Jurkat, Clone E6-1 (cell line): ENCODE data around the gene TMA7.
A peak's percentile ranks its signal among the peaks of the same experiment; 100 is the strongest.
"Not testable (repeated sequence)": the region's sequence is repeated elsewhere in the genome, so short reads cannot be mapped to it uniquely, and the experiment has no call there.

ENCODE experiments used
- DNase-seq: peaks from one replicate; pipeline ENCODE4 v3.0.0-alpha.2; 2011; ENCODE audit warnings: low read depth, low spot score
- H3K4me3 ChIP-seq: 2 replicates; pipeline ENCODE4 v1.5.1; 2011; ENCODE audit warnings: mild to moderate bottlenecking, low read length, control low read depth, moderate library complexity

The TMA7 gene

DNA sequence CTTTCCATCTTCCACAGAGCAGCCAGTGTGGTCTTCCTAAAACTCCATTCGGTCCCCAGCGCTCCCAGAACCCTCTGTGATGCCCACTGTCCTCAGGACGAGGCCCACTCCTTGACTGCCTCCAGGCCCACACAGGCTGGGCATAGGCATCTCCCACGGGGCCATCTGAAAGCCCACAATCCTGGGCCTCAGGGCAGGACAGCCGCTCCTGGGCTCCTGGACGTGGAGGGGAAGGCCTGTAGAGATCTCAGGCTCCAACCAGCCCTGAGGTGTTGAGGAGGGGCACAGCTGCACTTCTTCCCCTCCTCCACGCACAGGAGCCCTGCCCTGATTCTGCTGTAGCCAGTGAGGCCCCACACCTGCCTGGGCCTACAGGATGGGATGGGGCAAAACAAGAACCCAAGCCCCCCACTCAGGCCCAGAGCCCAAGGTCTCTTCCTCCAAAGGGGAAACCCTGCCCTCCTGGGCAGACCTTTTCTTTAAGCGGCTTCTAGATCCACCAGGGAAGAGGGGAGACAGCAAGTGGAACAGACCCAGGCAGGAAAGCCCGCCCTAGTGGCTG is 38.0 kb downstream of the TMA7 start:
- H3K4me3 ChIP-seq, result no peak overlapping the region
- DNase-seq, result no peak

DNA sequence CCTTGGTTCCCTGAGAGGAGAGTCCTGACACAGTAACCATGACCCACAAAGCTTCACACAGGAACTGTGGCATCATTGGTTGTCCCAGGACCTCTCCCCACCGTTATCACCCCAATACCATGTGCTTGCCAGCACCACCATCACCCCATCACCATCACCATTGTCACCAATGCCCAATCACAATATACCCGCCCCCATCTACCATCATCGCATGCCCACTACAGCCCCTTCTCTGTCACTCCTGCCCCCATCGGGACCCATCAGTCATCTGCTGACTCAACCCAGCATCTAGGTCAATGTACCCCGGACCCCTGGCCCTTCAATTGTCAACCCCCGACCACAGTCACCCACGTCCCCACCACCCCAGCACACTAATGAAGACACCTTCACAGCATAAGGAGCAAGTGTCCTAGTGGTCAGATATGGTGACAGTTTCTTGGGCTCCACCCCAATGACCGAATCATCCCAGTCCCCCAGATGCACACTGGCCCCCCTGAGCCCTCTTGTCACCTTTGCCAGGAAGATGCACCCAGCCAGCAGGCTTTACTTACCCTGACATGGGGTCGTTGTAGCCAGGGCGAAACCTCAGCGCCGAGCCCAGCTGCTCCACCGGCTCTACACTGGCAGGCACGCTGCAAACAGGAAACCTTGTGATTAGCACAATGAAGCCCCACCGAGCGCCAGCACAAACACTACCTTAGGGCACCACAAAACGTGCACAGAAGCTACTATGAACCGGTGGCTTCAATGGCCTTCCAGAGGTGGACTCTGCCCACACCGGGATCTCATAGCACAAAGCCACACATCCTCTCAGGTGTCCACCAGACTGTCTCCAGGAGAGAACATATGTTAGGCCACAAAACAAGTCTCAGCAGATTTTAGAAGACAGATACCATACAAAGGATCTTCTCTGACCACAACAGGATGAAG is 38.8 kb downstream of the TMA7 start:
- H3K4me3 ChIP-seq, result no peak overlapping the region
- DNase-seq, result peak; percentile 80

DNA sequence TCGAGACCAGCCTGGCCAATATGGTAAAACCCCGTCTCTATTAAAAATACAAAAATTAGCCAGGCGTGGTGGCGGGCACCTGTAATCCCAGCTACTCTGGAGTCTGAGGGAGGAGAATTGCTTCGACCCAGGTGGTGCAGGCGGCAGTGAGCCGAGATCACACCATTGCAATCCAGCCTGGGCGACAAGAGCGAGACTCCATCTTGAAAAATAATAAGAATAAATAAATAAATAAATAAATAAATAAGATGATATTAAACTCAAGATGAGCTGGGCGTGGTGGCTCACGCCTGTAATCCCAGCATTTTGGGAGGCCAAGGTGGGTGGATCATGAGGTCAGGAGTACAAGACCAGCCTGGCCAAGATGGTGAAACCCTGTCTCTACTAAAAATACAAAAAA is 40.8 kb downstream of the TMA7 start:
- H3K4me3 ChIP-seq, result not testable (repeated sequence)

DNA sequence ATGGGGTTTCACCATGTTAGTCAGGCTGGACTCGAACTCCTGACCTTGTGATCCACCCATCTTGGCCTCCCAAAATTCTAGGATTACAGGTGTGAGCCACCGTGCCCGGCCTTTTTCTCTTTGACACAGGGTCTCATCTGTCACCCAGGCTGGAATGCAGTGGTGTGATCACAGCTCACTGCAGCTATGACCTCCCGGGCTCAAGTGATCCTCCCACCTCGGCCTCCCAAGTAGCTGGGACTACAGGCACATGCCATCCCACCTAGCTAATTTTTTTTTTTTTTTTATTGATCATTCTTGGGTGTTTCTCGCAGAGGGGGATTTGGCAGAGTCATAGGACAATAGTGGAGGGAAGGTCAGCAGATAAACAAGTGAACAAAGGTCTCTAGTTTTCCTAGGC is 42.8 kb downstream of the TMA7 start:
- H3K4me3 ChIP-seq, DNase-seq: not testable (repeated sequence)

More for the DNA sequence above, 40.8 kb downstream of the TMA7 start:
- DNase-seq, result not testable (repeated sequence)

DNA sequence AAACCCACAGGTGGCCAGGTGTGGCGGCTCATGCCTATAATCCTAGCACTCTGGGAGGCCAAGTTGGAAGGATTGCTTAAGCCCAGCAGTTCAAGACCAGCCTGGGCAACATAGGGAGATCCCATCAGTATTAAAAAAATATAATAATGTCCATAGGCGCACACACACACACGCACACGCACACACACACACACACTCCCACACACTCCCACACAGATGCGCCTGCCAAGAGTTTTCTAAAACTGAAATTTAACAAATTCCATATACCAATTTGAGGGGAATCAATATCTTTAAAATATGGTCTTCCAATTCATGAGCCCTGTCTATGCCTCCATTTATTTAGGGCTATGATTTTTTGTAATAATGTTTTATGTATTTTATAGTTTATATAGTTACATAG is 46.9 kb downstream of the TMA7 start:
- H3K4me3 ChIP-seq, result no peak overlapping the region
- DNase-seq, result no peak

DNA sequence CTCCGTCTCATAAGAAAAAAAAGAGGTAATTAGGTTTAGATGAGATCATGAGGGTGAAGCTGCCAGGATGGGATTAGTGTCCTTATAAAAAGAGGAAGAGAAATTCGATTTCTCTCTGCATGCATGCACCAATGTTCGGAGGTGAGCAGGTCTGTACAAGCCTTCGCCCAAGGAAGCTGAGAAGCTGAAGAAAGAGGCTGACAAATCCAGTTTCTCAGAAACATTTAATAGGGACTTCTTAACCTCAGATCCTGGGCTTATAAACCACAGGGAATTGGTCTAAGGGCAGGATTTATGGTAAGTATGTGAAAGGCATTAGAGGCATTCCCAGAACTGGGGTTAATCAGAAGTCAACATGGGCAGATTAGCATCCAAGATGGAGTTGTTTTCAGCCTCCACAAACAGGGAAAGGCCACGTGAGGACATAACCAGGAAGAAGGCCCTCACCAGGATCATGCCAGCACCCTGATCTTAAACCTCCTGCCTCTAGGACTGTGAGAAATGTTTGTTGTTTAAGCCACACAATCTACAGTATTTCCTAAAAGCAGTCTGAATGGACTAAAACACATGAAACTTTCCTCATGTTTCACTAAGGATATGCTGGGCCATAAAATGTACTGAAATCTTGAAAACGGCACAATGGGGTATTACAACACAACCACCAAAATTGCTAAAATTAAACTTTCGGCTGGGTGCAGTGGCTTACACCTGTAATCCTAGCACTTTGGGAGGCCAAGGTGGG is 52.6 kb downstream of the TMA7 start:
- no peak for DNase-seq
- no peak overlapping the region for H3K4me3 ChIP-seq

DNA sequence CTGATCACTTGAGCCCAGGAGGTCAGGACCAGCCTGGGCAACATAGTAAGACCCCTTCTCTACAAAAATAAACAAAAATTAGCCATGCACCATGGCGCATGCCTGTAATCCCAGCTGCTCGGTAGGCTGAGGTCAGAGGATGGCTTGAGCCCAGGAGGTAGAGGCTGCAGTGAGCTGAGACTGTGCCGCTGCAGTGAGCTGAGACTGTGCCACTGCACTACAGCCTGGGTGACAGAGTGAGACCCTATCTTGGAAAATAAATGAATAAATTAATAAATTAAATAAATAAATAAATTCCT is 53.1 kb downstream of the TMA7 start:
- no peak for DNase-seq
- H3K4me3 ChIP-seq, result no peak overlapping the region
